Hippocampal formation (tissue), 2 donors: ENCODE measurements around the gene GIPC3.
"Not testable (repeated sequence)": the region's sequence is repeated elsewhere in the genome, so short reads cannot be mapped to it uniquely, and the experiment has no call there.

Experiments
- DNase-seq, 2 donors: peaks; one replicate each; lab custom pipeline; 2025; lab: John Stamatoyannopoulos, UW

GIPC3 gene

DNA sequence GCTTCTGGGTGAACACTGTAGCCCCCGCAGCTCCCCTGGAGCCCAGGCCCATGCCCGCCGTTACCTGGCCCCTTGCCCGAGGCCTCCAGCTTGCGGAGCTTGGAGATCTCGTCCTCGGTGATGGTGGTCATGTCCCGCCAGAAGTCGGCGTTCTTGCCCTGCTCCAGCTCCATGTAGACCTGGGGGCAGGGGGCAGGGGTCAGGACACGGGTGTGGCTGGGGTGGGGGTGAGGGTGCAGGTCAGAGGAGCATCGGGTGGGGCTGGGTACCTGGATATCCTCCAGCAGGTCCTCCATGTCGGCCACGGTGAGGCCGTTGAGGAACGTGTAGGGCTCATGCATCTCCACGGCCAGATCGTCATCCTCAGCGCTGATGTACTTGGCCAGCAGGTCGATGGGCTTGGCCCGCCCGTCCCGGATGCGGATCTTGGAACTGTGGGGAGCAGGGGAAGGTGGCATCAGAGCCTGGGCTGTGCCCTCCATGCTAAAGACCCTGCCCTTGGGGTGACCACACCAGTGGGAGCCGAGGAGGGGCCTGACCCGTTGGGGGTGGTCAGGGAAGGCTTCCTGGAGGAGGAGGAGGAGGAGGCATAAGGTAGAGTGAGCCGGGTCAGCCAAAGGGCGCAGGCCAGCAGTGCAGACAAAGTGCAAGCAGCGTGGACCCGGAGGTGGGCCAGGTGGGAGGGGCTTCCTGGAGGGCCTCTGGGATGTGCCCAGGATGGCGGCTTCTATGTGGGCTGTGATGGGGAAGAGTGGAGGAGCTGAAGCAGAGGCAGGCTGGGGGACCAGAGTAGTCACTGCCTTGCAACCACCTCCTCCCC lies 33.7 kb downstream of the GIPC3 start:
- DNase-seq = no peak

DNA sequence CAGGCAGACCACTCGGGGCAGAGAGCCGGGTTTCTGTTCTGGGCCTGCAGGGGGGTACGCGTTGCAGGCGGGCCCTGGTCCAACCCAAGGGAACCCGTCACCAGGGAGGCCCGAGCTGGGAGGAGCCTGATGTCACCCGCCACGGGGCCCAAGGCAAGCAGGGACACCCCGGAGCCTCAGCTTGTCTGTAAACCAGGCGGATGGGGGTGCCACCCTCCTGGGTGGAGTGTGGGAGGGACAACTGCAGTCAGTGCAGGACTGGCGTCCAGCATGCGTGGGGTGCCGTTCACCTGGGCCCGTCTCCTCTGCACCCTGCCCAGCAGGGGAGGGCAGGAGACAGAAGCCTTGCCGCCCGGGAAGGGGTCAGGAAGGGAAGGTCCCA lies 34.3 kb downstream of the GIPC3 start:
- DNase-seq = no peak

- no peak for DNase-seq
Measured at GRCh38 chr19:3620145-3620816, 35.0 kb downstream of the GIPC3 start.

- no peak for DNase-seq
Measured at GRCh38 chr19:3620817-3621547, 35.7 kb downstream of the GIPC3 start.

DNA sequence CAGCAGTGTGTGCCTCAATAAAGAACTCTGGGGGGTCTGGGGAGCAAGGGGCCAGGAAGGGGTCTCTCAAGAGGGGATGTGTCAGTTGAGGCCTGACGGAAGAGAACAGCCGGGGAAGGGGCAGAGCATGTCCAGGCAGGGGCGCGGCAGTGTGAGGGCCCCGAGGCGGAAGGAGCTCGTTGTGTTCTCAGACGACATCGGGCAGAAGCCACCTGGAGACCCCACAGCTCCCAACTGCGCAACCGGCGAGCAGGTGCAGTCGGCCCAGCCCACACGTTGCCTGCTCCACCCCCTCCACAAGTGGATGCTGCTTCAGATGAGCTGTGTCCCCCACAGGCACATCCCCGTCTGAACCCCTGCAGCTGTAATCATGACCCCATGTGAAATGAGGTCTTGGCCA lies 36.4 kb downstream of the GIPC3 start:
- no peak for DNase-seq

DNA sequence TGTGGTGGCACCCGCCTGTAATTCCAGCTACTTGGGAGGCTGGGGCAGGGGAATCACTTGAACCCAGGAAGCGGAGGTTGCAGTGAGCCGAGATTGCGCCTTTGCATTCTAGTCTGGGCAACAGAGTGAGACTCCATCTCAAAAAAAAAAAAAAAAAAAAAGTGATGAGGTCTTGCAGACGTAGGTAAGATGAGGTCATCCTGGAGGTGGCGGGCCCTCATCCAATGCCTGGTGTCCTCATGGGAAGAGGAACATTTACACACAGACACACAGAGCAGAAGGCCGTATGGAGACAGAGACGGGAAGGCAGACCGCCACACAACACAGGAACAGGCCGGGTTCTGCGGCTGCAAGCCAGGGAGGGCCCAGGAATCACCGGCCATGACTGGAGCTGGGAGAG lies 36.9 kb downstream of the GIPC3 start:
- no peak for DNase-seq

DNA sequence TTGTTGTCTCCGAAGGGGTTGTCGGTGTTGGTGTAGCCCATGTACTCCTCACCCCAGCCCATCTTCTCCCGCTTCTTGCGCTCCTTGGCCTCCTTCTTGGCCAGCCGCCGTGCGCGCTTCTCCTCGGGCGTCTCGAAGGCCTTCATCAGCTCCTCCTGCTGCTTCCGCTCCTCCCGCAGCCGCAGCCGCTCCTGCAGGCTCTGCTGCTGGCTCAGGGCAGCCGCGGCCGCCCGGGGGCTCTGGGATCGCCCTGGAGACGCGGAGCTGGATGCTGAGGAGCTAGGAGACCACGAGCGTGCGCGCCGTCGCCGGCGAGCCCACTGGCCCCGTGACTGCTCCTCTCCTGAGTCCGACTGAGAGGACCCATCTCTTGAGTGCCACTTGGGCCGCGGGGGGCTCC lies 38.4 kb downstream of the GIPC3 start:
- DNase-seq = no peak

- no peak for DNase-seq
Measured at GRCh38 chr19:3625996-3626472, 40.8 kb downstream of the GIPC3 start.

- DNase-seq = peak; percentile 97
Measured at GRCh38 chr19:3626473-3627350, 41.4 kb downstream of the GIPC3 start, which contains the start of gene CACTIN. TSS of gene CACTIN (minus strand) at chr19:3626790. CDS start at chr19:3626762, 28 bp downstream.

- no peak for DNase-seq
Measured at GRCh38 chr19:3627351-3627723, 42.1 kb downstream of the GIPC3 start.

DNA sequence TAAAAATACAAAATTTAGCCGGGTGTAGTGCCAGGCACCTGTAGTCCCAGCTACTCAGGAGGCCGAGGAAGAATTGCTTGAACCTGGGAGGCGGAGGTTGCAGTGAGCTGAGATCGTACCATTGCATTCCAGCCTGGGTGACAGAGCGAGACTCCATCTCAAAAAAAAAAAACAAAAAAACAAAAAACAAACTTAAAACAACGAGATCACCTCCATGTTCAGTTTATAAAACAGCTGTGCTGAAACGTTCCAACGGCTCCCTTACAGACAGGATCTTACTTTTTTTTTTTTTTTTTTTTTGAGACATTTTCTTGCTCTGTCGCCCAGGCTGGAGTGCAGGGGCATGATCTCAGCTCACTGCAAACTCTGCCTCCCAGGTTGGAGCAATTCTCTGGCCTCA lies 43.5 kb downstream of the GIPC3 start:
- DNase-seq = not testable (repeated sequence)

- DNase-seq = no peak
Measured at GRCh38 chr19:3631053-3631861, 46.0 kb downstream of the GIPC3 start.

- DNase-seq = no peak
Measured at GRCh38 chr19:3632098-3632497, 46.8 kb downstream of the GIPC3 start.

GRCh38 chr19:3632739-3633558 lies 47.7 kb downstream of the GIPC3 start:
- peak; percentile 14 to 25 for DNase-seq

- no peak for DNase-seq
Measured at GRCh38 chr19:3633559-3633988, 48.3 kb downstream of the GIPC3 start.

GRCh38 chr19:3634496-3635045 lies 49.3 kb downstream of the GIPC3 start:
- DNase-seq = no peak

DNA sequence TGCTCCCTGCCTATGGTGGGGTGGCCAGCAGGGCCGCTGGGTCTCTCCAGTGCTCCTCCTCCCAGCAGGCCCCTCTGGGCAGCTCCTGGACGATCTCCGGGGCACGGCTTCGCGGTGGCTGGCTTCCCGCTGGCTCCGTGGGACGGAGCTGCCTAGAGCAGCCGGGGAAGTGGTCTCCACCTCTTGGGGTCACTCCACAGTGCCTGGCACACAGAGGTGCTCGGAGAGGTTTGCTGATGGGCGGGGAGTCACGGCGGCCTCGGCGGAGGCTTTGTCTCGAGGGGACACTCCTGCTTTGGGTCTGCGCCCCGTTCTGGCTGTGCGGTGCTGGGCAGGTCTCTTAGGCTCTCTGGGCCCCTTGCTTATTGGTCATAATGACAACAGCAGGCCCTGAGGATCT lies 51.2 kb downstream of the GIPC3 start:
- DNase-seq = no peak

- DNase-seq = no peak
Measured at GRCh38 chr19:3636962-3637361, 51.7 kb downstream of the GIPC3 start.

GRCh38 chr19:3637621-3638020 lies 52.3 kb downstream of the GIPC3 start:
- DNase-seq = no peak
